CD4-positive, alpha-beta T cell treated with Interleukin-17A for 4 hours (primary cell): ENCODE measurements around the gene ADAM12.
A peak's percentile ranks its signal among the peaks of the same experiment; 100 is the strongest.

Source experiments
- DNase-seq: peaks from one replicate; pipeline ENCODE4 v3.0.0-alpha.2; 2020; ENCODE audit warnings: mixed read lengths

ADAM12 gene

GRCh38 chr10:126387931-126388911 lies at the start of gene ADAM12:
TSS of gene ADAM12 (minus strand) at chr10:126388477. CDS start at chr10:126388145, 332 bp downstream.
- DNase-seq: peak; percentile 16

- DNase-seq: no peak
Measured at GRCh38 chr10:126437635-126438406, 49.5 kb upstream of the ADAM12 start.

DNA sequence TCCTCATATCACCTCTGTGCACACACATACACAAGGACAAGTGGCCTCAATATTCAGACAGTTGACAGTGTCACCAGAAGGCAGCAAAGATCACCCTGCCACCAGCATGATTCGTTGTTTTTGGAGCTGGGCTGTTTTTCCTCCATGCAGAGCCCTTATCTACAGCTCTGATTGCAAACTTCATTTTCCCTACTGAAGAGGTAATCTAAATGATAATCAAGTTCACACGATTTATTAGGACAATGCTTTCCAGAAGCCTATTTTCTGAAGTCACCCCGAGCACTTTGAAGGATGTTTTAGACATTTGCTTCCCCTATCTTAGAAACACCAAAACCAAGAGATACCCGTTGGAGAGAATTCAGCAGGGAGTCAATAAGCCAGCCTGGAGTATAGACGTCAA lies 46.0 kb upstream of the ADAM12 start:
- no peak for DNase-seq

GRCh38 chr10:126433351-126433750 lies 45.1 kb upstream of the ADAM12 start:
- peak; percentile 4 for DNase-seq

GRCh38 chr10:126432507-126432906 lies 44.2 kb upstream of the ADAM12 start:
- no peak for DNase-seq

DNA sequence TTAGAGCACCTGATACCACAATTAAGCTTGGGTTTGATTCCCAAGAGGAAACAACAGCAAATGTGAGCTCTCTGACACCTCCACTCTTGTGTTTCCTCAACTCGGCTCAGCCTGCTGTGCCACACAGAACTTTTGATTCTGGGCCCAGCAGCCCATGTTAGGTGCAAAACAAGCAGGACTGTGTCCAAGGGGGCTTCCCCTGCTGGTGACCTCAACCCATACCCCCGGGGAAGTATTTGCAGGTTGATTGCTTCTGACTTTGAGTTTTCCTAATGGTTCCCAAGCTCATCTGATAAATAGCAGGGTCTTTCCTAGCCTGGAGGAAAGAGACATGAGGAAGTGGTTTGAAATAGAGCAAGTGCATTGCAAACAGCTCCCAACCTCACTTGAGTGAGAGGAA lies 43.5 kb upstream of the ADAM12 start:
- no peak for DNase-seq

DNA sequence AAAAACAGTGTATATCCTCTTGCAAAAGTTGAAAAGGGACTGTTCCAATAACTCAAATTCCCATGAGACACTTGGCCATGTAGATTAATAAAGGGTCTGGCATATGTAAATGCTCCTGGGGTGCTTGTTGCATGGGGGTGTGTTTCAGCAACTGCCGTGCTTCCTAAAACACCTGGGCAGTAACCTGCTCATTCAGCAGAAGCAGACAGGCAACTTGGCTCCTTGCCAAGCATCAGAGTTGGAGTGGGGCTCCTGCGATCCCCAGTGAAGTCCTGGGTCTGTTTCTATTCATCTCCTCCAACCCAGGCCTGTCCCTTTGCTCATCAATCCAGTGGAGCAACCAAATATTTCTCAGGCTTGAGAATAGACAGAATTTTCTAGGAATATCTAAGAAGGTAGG lies 42.2 kb upstream of the ADAM12 start:
- DNase-seq: no peak

DNA sequence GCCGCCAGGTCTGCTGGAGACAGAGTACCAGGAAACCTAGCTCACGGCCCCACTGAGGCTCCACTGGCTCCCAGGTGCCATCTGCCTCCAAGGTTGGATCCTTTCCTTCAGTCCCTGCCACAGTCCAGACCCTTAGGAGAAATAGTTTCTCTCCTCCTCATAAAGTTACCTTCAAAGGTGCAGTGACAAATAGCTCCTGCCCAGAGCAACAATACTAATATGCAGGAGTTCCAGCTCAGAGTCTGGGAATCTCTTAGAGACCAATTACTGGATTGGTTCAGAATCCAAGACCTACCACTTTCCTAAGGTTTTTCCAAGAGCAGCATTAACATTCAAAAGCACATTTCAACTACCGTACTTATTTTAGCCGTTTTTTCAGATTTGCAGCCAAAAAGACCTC lies 41.0 kb upstream of the ADAM12 start:
- DNase-seq: no peak

GRCh38 chr10:126425489-126426065 lies 37.3 kb upstream of the ADAM12 start:
- DNase-seq: no peak

- no peak for DNase-seq
Measured at GRCh38 chr10:126425032-126425431, 36.8 kb upstream of the ADAM12 start.

GRCh38 chr10:126423732-126424491 lies 35.6 kb upstream of the ADAM12 start:
- no peak for DNase-seq

- DNase-seq: no peak
Measured at GRCh38 chr10:126422567-126422966, 34.3 kb upstream of the ADAM12 start.

DNA sequence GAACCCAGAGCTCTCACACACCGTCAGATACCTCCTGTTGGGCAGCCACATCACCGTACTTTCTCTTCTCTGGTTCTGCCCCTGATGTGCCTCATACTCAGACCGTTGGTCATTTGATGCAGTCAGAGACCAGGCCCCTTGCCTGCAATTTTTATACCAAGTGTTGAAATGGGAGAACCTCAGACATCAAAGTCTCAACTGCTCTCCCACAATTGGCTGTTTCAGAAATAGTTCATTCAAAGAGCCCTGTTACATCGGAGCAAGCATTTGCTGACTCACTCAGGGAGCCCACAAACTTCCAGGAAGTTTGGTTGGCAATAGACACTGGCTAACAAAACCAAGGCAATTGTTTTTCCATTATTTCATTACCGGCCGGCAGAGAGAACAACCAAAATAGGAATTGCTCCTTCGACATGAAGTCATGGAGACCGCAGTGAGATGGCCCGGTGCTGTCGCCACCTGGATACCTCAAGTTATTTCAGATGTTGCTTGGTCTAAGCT lies 33.5 kb upstream of the ADAM12 start:
- DNase-seq: no peak

GRCh38 chr10:126420567-126421300 lies 32.5 kb upstream of the ADAM12 start:
- DNase-seq: no peak

DNA sequence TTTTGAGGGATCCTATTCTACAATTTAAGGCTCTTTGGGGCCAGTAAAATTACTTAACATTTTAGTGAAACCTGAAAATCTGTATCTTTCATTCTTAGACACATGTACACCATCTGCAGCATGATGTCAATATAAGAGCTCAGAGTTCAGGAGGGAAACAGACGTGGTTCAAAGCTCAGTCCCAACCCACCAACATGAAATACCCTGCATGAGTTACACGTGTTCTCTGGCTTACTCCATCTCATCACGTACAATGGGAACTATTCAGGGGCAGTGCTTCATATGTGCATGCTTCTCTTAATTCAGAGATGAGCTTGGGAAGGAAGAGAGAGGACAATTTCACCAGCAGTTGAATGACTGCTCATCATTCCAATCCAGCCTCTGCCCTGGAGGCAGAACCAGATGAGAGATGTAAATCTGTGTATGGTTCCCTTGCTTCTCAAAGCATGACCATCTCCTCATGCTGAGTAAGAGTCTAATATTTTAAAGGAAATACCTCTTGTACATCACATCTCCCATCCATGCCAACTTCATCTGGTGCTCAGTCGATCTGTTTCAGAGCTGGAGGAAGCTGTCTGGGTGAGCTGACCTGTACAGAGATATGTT lies 29.0 kb upstream of the ADAM12 start:
- DNase-seq: no peak

GRCh38 chr10:126409821-126410220 lies 21.5 kb upstream of the ADAM12 start:
- DNase-seq: no peak

DNA sequence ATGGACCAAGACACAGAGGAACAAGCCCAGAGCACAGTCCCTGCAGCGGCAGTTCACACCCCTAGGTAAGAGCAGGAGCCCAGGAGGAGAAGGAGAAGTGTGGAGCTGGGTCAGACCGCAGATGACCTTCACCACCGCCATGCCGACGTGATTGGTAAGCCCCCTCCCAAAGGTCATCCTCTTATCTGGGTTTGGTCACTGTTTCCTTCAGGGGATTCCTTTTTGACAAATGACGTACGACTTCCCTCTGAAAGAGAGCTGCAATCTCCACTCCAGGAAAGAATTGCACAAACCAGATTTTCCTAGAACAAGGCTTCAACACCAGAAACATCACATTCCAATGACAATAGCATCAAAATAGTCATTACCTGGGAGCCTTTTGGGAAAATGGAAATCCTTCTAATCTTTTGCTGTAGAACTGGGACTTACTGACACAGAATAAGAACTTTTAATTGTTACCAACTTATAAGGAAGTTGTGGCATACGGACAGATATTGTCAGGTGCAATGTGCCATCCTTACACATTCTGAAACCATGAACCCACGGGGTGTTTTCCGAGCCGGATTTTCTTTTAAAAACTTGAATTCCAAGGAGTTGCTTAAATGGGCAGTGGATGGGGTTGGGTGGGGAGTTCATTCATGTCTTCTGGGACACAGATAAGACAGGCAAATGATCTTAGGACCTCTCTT lies 20.8 kb upstream of the ADAM12 start:
- no peak for DNase-seq

DNA sequence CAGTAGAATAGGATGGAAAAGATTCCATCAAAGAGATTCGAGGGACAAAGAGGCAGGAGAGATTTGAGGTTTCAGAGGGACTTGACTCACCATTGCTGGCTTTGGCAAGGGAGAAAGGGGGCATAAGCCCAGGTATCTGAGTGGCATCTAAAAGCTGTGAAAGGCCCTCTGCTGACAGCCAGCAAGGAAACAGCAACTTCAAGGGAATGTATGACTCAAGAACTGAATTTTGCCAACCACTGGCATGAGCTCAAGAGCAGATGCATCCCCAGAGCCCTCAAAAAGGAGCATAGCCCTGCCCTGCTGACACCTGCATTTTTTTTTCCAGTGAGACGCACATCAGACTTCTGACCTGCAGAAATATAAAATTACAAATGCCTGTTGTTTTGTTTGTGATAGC lies 19.6 kb upstream of the ADAM12 start:
- no peak for DNase-seq

DNA sequence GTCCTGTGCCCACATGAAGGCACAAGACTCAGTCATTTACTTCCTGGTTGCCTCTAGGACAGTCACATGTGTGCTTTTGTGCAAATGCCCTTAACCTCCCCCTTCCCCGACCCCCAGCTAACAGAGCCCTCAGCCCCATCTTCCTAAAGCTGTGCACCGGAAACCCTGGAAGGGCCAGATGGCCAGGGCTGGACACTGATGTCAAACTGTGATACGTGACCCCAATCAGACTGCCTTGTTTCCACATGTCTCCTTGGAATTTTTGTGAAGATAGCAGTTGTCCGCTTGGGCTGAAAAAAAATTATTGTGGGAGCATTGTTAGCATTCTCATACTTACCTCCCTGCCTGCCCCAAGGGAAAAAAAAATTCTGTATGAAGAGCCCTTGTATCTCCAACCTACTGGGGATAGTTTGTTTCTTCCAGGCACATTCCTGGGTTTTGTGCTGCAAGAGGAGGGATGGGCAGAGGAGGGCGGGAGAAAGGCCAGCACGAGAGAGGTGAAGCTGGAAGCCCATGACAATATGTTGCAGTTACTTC lies 17.0 kb upstream of the ADAM12 start:
- no peak for DNase-seq
